ENCODE data around the gene FAM184A. TPM values are rescaled to one million over a fixed set of nuclear protein-coding genes. Genes with fewer than 3 reads are reported as not detected.

The FAM184A gene
- total and polyA plus RNA-seq, 2 of the 13 experiments (the other 11 are each of a cell fraction or from before 2014, with no cell fraction given): 7.0 to 18.0 TPM

- TF ChIP-seq ZSCAN21 (CRISPR knock-in tag; IDR thresholded peaks at IDR 0.05; ENCODE audit: borderline replicate concordance) (no peak), BATF2 (CRISPR knock-in tag; IDR thresholded peaks at IDR 0.05) (no peak), CHD2 (IDR thresholded peaks at IDR 0.05; ENCODE audit: low read depth, low read length) (peak; percentile 87), CBX5 (CRISPR knock-in tag; IDR thresholded peaks at IDR 0.05; ENCODE audit: borderline replicate concordance) (peak; percentile 68), ZBTB3 (CRISPR knock-in tag; IDR thresholded peaks at IDR 0.05; ENCODE audit: borderline replicate concordance, low read depth) (no peak), AFF4 (CRISPR knock-in tag; IDR thresholded peaks at IDR 0.05) (no peak), ATF5 (CRISPR knock-in tag; IDR thresholded peaks at IDR 0.05; ENCODE audit: low read depth) (no peak), BHLHE40 (IDR thresholded peaks at IDR 0.05; ENCODE audit: low read length) (no peak; the same call in 1 of the 2 replicates), TARDBP (CRISPR knock-in tag; IDR thresholded peaks at IDR 0.05) (peak; percentile 1; the same call in 1 of the 2 replicates), RFX5 (IDR thresholded peaks at IDR 0.05; ENCODE audit: low read depth, low read length) (no peak), SRSF1 (optimal IDR thresholded peaks at IDR 0.05; ENCODE audit: low read depth, low read length) (no peak), NFE2L2 (IDR thresholded peaks at IDR 0.05; ENCODE audit: low read length) (no peak), RXRA (CRISPR knock-in tag; IDR thresholded peaks at IDR 0.05) (peak; percentile 58; the same call in 1 of the 2 replicates), NRL (CRISPR knock-in tag; IDR thresholded peaks at IDR 0.05; ENCODE audit: borderline replicate concordance) (peak; percentile 74; the same call in 1 of the 2 replicates), MAZ (IDR thresholded peaks at IDR 0.05; ENCODE audit: borderline replicate concordance, low read depth, low read length) (no peak), MAZ (CRISPR knock-in tag; IDR thresholded peaks at IDR 0.05; ENCODE audit: low read depth) (peak; percentile 74; the same call in 1 of the 2 replicates), YEATS4 (CRISPR knock-in tag; IDR thresholded peaks at IDR 0.05; ENCODE audit: borderline replicate concordance) (peak; percentile 48; the same call in 1 of the 2 replicates), MNT (IDR thresholded peaks at IDR 0.05) (no peak)
- TF ChIP-seq, protein P1, sequence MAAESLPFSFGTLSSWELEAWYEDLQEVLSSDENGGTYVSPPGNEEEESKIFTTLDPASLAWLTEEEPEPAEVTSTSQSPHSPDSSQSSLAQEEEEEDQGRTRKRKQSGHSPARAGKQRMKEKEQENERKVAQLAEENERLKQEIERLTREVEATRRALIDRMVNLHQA (CRISPR knock-in tag; IDR thresholded peaks at IDR 0.05): no peak
Observed at GRCh38 chr6:119078376-119079282, at the start of gene FAM184A (continued).
